ENCODE measurements around the gene SPATA33. TPM values are rescaled to one million over a fixed set of nuclear protein-coding genes. Genes with fewer than 3 reads are reported as not detected.

The SPATA33 gene
- total and polyA plus RNA-seq, 10 of the 15 experiments (the other 5 are each of a cell fraction or from before 2014, with no cell fraction given), result 1.1 to 15.8 (median 7.6) TPM

DNA sequence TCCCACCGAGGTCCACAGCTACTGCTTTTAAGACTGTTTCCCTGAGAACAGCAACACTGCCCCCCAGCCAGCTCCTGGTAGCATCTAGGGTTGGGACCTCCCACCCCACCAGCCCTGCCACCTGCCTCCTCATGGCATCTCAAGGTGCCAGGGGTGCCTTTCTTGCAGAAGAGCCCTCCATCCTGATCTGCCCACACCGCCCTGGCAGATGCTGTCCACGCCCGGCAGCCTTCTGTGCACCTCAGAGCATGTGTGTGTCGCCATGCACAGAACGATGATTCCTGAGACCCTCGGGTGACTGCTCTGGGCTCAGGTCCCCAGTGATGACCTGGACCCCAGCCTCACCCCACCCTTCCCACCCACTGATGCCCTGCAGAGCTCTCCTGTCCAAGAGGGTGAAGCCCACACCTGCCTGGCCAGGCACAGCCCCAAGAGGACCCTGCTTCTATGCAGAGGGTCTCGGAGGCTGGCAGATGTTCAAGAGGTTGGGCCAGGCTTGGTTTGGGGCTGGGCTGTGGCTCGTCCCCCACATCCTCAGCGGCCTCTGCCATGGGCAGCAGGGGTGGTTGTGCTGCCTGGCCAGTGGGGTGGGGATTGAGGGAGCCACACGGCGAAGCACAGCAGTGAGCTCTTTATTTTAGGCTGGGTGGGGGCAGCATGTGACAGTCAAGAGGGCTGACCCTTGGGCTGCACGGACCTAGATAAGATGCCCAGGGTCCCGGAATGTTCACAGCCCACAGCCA is 49.1 kb downstream of the SPATA33 start:
- FAIRE-seq (no peak), ATAC-seq (no peak)
- RAD21 ChIA-PET (ENCODE audit: unreplicated experiment), result interaction anchor here (0.6 to 3.3 kb wide), 12 partner anchors 8 to 204 kb away, joined by 3 to 60 read pairs (median 5); partner anchors contain the start of gene VPS9D1

More for the DNA sequence above, 49.1 kb downstream of the SPATA33 start:
- Histone ChIP-seq H3K79me2 (ENCODE audit: control insufficient read depth, insufficient read depth, low read length) (no peaks in the 10 kb centered on the region), H3K27ac (ENCODE audit: control insufficient read depth, insufficient read depth) (no peak overlapping the region), H3K9ac (ENCODE audit: control insufficient read depth, insufficient read depth, low read length) (no peak overlapping the region), H3K9me3 (replicated peaks; ENCODE audit: control insufficient read depth, insufficient read depth, low read length) (no peaks in the 10 kb centered on the region), H2AFZ (ENCODE audit: control insufficient read depth, low read depth, low read length) (no peak overlapping the region), H3K4me2 (ENCODE audit: control insufficient read depth, insufficient read depth) (no peak overlapping the region; the same call in 1 of the 2 replicates), H3K27me3 (replicated peaks in 1 of 2; ENCODE audit: control insufficient read depth in 2 of 2, insufficient read depth in 2 of 2, low read length in 1 of 2) (no peaks in the 10 kb centered on the region), H3K36me3 (ENCODE audit: control insufficient read depth in 2 of 2, insufficient read depth in 2 of 2, low read length in 1 of 2) (no peaks in the 10 kb centered on the region), H3K4me1 (ENCODE audit: control insufficient read depth, insufficient read depth, low read length) (peaks cover 3% of the 10 kb centered on the region; the same call in 1 of the 2 replicates), H3K4me3 (no peak overlapping the region), H4K20me1 (ENCODE audit: control insufficient read depth, insufficient read depth) (no peaks in the 10 kb centered on the region)
- ChIA-PET SMC1A (ENCODE audit: uncharacterized antibody, unreplicated experiment) (interaction anchor here (0.8 to 4.7 kb wide), 8 partner anchors 9 to 203 kb away, joined by 3 to 44 read pairs (median 4); no protein-coding TSS in a partner anchor), CTCF (interaction anchor here (0.6 to 5.4 kb wide), 26 partner anchors 8 to 375 kb away, joined by 3 to 119 read pairs (median 4); partner anchors contain the start of genes TCF25 and VPS9D1), POLR2A (interaction anchor here (0.8 to 1.8 kb wide), 3 partner anchors 50 to 204 kb away, joined by 3 to 9 read pairs (median 3); no protein-coding TSS in a partner anchor)
- 49% methylated on average over 14 of the region's 14 CpGs for WGBS (ENCODE audit: insufficient coverage, insufficient replicate concordance, low lambda C conversion rate, missing lambda C conversion rate)
- TF ChIP-seq, protein P1, sequence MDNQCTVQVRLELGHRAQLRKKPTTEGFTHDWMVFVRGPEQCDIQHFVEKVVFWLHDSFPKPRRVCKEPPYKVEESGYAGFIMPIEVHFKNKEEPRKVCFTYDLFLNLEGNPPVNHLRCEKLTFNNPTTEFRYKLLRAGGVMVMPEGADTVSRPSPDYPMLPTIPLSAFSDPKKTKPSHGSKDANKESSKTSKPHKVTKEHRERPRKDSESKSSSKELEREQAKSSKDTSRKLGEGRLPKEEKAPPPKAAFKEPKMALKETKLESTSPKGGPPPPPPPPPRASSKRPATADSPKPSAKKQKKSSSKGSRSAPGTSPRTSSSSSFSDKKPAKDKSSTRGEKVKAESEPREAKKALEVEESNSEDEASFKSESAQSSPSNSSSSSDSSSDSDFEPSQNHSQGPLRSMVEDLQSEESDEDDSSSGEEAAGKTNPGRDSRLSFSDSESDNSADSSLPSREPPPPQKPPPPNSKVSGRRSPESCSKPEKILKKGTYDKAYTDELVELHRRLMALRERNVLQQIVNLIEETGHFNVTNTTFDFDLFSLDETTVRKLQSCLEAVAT (IDR thresholded peaks at IDR 0.05), result no peak
- TF ChIP-seq USF2 (IDR thresholded peaks at IDR 0.05; ENCODE audit: borderline replicate concordance, low read depth, low read length) (no peak), BCLAF1 (IDR thresholded peaks at IDR 0.05) (no peak), IRF4 (IDR thresholded peaks at IDR 0.05; ENCODE audit: low read depth, low read length) (no peak)
- TF ChIP-seq, protein P2, sequence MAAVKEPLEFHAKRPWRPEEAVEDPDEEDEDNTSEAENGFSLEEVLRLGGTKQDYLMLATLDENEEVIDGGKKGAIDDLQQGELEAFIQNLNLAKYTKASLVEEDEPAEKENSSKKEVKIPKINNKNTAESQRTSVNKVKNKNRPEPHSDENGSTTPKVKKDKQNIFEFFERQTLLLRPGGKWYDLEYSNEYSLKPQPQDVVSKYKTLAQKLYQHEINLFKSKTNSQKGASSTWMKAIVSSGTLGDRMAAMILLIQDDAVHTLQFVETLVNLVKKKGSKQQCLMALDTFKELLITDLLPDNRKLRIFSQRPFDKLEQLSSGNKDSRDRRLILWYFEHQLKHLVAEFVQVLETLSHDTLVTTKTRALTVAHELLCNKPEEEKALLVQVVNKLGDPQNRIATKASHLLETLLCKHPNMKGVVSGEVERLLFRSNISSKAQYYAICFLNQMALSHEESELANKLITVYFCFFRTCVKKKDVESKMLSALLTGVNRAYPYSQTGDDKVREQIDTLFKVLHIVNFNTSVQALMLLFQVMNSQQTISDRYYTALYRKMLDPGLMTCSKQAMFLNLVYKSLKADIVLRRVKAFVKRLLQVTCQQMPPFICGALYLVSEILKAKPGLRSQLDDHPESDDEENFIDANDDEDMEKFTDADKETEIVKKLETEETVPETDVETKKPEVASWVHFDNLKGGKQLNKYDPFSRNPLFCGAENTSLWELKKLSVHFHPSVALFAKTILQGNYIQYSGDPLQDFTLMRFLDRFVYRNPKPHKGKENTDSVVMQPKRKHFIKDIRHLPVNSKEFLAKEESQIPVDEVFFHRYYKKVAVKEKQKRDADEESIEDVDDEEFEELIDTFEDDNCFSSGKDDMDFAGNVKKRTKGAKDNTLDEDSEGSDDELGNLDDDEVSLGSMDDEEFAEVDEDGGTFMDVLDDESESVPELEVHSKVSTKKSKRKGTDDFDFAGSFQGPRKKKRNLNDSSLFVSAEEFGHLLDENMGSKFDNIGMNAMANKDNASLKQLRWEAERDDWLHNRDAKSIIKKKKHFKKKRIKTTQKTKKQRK (IDR thresholded peaks at IDR 0.05; ENCODE audit: low read depth, low read length), result no peak
- no peak for DNase-seq (ENCODE audit: low read depth, low spot score)
- intact Hi-C loops (cut with micrococcal nuclease; ENCODE audit: unreplicated experiment) (loop anchor here (1.0 to 10.0 kb wide), 2 partner anchors 87 to 208 kb away; partner anchors contain the start of gene MC1R), in situ Hi-C loops (cut with MboI) (loop anchor here (10.0 kb wide), 1 partner anchor 88 kb away; no protein-coding TSS in a partner anchor)
- no TSS peak for BruUV-seq (replicated peaks)

Data from GM12878 (cell line).